CD4-positive, CD25-positive, alpha-beta regulatory T cell (primary cell): ENCODE measurements around the gene RALGAPB. TPM values are rescaled to one million over a fixed set of nuclear protein-coding genes. Genes with fewer than 3 reads are reported as not detected.

Source experiments
- ATAC-seq, 2 donors: fragments of 150-1000 bp; cut with Tn5 transposase; one replicate each; pipeline ENCODE4 v1.10.0; 2021; ENCODE audit warnings: low read depth in 2 of 2, moderate number of reproducible peaks in 2 of 2, moderate library complexity in 1 of 2
- DNase-seq, 3 donors: peaks; one replicate each; pipeline versions ENCODE4 v3.0.0 to v3.0.0-alpha.2; 2012 to 2022; ENCODE audit warnings: mixed read lengths in 1 of 3
- H3K27ac ChIP-seq: one replicate; pipeline ENCODE4 v1.7.0; 2013; ENCODE audit warnings: mild to moderate bottlenecking, low read length; ENCODE audit not compliant: insufficient read depth, poor library complexity, severe bottlenecking
- H3K27me3 ChIP-seq: one replicate; pipeline ENCODE4 v1.7.0; 2013; ENCODE audit warnings: low read length; ENCODE audit not compliant: control insufficient read depth, insufficient read depth
- H3K36me3 ChIP-seq: one replicate; pipeline ENCODE4 v1.7.0; 2013; ENCODE audit warnings: mild to moderate bottlenecking, low read length, moderate library complexity; ENCODE audit not compliant: control insufficient read depth, insufficient read depth
- H3K4me1 ChIP-seq: 2 replicates; pipeline ENCODE4 v1.7.0; 2013; ENCODE audit warnings: mild to moderate bottlenecking, low read length; ENCODE audit not compliant: insufficient read depth, control insufficient read depth, poor library complexity, severe bottlenecking
- H3K4me3 ChIP-seq: one replicate; pipeline ENCODE4 v1.7.0; 2013; ENCODE audit warnings: low read depth, mild to moderate bottlenecking, low read length, moderate library complexity
- H3K9me3 ChIP-seq, 2 experiments: 1 replicate in 1 of 2; 2 replicates in 1 of 2; pipeline ENCODE4 v1.7.0; 2013; ENCODE audit warnings: low read length in 2 of 2, mild to moderate bottlenecking in 1 of 2, moderate library complexity in 1 of 2; ENCODE audit not compliant: control insufficient read depth in 2 of 2
- H3K27ac Mint-ChIP-seq, 3 donors: one replicate each; pipeline ENCODE4 v1.8.0; 2020 to 2022; ENCODE audit warnings: mild to moderate bottlenecking in 3 of 3, mixed read lengths in 3 of 3, moderate library complexity in 2 of 3
- H3K27me3 Mint-ChIP-seq: one replicate; pipeline ENCODE4 v1.8.0; 2022; ENCODE audit warnings: mild to moderate bottlenecking, mixed read lengths
- H3K36me3 Mint-ChIP-seq: one replicate; pipeline ENCODE4 v1.8.0; 2020; ENCODE audit warnings: mixed read lengths
- H3K4me1 Mint-ChIP-seq, 4 donors: one replicate each; pipeline ENCODE4 v1.8.0; 2020 to 2022; ENCODE audit warnings: mixed read lengths in 4 of 4, mild to moderate bottlenecking in 1 of 4
- H3K4me3 Mint-ChIP-seq, 4 donors: one replicate each; pipeline ENCODE4 v1.8.0; 2020 to 2022; ENCODE audit warnings: mild to moderate bottlenecking in 4 of 4, mixed read lengths in 4 of 4, moderate library complexity in 3 of 4
- H3K9me3 Mint-ChIP-seq, 7 donors: one replicate each; pipeline ENCODE4 v1.8.0; 2020 to 2022; ENCODE audit warnings: mixed read lengths in 7 of 7, mild to moderate bottlenecking in 3 of 7, moderate library complexity in 2 of 7
- polyA plus RNA-seq, 4 donors: library from polyadenylated mRNA; unstranded; fragments of 300-500 nt; fragmentation: Illumina TruSeq; gene quantifications; one replicate each; pipeline ENCODE4 v1.2.3, GENCODE V29; 2021
- total RNA-seq: library from RNA; stranded (reverse); gene quantifications from one replicate; pipeline ENCODE4 v1.2.3, GENCODE V29; 2022

The RALGAPB gene
- total RNA-seq (59.1 TPM), polyA plus RNA-seq (10 to 100 TPM; 10.7 to 11.4 (median 11.0) TPM)

GRCh38 chr20:38472513-38473366, at the start of gene RALGAPB:
TSS of gene RALGAPB (plus strand) at chr20:38472843. CDS start at chr20:38488433, 15,590 bp downstream.
- H3K4me1 ChIP-seq = peaks cover 28% of the 10 kb centered on the region
- Mint-ChIP-seq H3K36me3 (peaks cover 8% of the 10 kb centered on the region), H3K27me3 (peaks cover 14% of the 10 kb centered on the region), H3K27ac (peak within 1 kb of the TSS; percentile 90 to 96 (median 93)), H3K4me1 (peaks cover 13 to 55% (median 48%) of the 10 kb centered on the region in 4 donors), H3K9me3 (no peaks in the 10 kb centered on the region), H3K4me3 (peak within 1 kb of the TSS; percentile 89 to 97 (median 92))
- peak within 1 kb of the TSS; percentile 87 for H3K27ac ChIP-seq
- H3K27me3 ChIP-seq = no peaks in the 10 kb centered on the region
- H3K4me3 ChIP-seq = peak within 1 kb of the TSS; percentile 87
- no peaks in the 10 kb centered on the region for H3K9me3 ChIP-seq
- ATAC-seq (peak; percentile 85 to 88), DNase-seq (peak; percentile 98 to 99 (median 98))
- H3K36me3 ChIP-seq = no peaks in the 10 kb centered on the region

- H3K27me3 Mint-ChIP-seq = no peaks in the 10 kb centered on the region
- no peaks in the 10 kb centered on the region for H3K27me3 ChIP-seq
- no peak overlapping the region for H3K4me3 Mint-ChIP-seq
- no peaks in the 10 kb centered on the region for H3K4me1 ChIP-seq
- DNase-seq (no peak), ATAC-seq (no peak)
- no peak overlapping the region for H3K27ac Mint-ChIP-seq
- no peak overlapping the region for H3K4me3 ChIP-seq
- H3K36me3 Mint-ChIP-seq = peaks cover 69% of the 10 kb centered on the region
- H3K9me3 Mint-ChIP-seq = no peaks in the 10 kb centered on the region
- no peaks in the 10 kb centered on the region for H3K9me3 ChIP-seq
- H3K4me1 Mint-ChIP-seq = peaks cover 0 to 35% (median 10%) of the 10 kb centered on the region in 4 donors
- H3K27ac ChIP-seq = no peak overlapping the region
- peaks cover 94% of the 10 kb centered on the region for H3K36me3 ChIP-seq
Observed at GRCh38 chr20:38423541-38423940, 49.1 kb upstream of the RALGAPB start.

- no peak for ATAC-seq
- no peaks in the 10 kb centered on the region for H3K4me1 ChIP-seq
- H3K36me3 Mint-ChIP-seq = peaks cover 71% of the 10 kb centered on the region
- H3K27ac Mint-ChIP-seq = peak overlapping the region in 1 of 3 donors; percentile 20
- no peak overlapping the region for H3K4me3 Mint-ChIP-seq
- H3K27me3 Mint-ChIP-seq = no peaks in the 10 kb centered on the region
- H3K36me3 ChIP-seq = peaks cover 98% of the 10 kb centered on the region
- no peaks in the 10 kb centered on the region for H3K9me3 ChIP-seq
- no peak overlapping the region for H3K27ac ChIP-seq
- no peaks in the 10 kb centered on the region for H3K27me3 ChIP-seq
- no peak overlapping the region for H3K4me3 ChIP-seq
- no peaks in the 10 kb centered on the region for H3K9me3 Mint-ChIP-seq
- DNase-seq = no peak
- peaks cover 0 to 43% (median 12%) of the 10 kb centered on the region in 4 donors for H3K4me1 Mint-ChIP-seq
Observed at GRCh38 chr20:38424401-38424800, 48.2 kb upstream of the RALGAPB start.

GRCh38 chr20:38426006-38426897, 46.4 kb upstream of the RALGAPB start:
- Histone ChIP-seq H3K4me3 (no peak overlapping the region), H3K27me3 (no peaks in the 10 kb centered on the region), H3K27ac (no peak overlapping the region), H3K36me3 (peaks cover 93% of the 10 kb centered on the region), H3K4me1 (no peaks in the 10 kb centered on the region), H3K9me3 (no peaks in the 10 kb centered on the region)
- Mint-ChIP-seq H3K27me3 (no peaks in the 10 kb centered on the region), H3K4me3 (no peak overlapping the region), H3K27ac (peak overlapping the region in 1 of 3 donors; percentile 96), H3K9me3 (no peaks in the 10 kb centered on the region), H3K36me3 (peaks cover 63% of the 10 kb centered on the region), H3K4me1 (peaks cover 0 to 55% (median 14%) of the 10 kb centered on the region in 4 donors)
- ATAC-seq (no peak), DNase-seq (no peak)

GRCh38 chr20:38427655-38428023, 45.0 kb upstream of the RALGAPB start:
- peaks cover 9 to 67% (median 22%) of the 10 kb centered on the region in 4 donors for H3K4me1 Mint-ChIP-seq
- DNase-seq (no peak), ATAC-seq (no peak)
- no peak overlapping the region for H3K4me3 Mint-ChIP-seq
- peak overlapping the region in 2 of 3 donors; percentile 31 to 38 for H3K27ac Mint-ChIP-seq
- peaks cover 62% of the 10 kb centered on the region for H3K36me3 Mint-ChIP-seq
- H3K27me3 Mint-ChIP-seq = no peaks in the 10 kb centered on the region
- Histone ChIP-seq H3K27me3 (no peaks in the 10 kb centered on the region), H3K27ac (no peak overlapping the region), H3K4me3 (no peak overlapping the region), H3K9me3 (no peaks in the 10 kb centered on the region), H3K4me1 (no peaks in the 10 kb centered on the region), H3K36me3 (peaks cover 93% of the 10 kb centered on the region)
- H3K9me3 Mint-ChIP-seq = no peaks in the 10 kb centered on the region

GRCh38 chr20:38428800-38429199, 43.8 kb upstream of the RALGAPB start:
- no peaks in the 10 kb centered on the region for H3K9me3 ChIP-seq
- peaks cover 56% of the 10 kb centered on the region for H3K36me3 Mint-ChIP-seq
- peak overlapping the region in 1 of 4 donors; percentile 19 for H3K4me3 Mint-ChIP-seq
- no peaks in the 10 kb centered on the region for H3K27me3 Mint-ChIP-seq
- H3K27ac ChIP-seq = no peak overlapping the region
- ATAC-seq = no peak
- H3K4me1 Mint-ChIP-seq = peaks cover 9 to 75% (median 27%) of the 10 kb centered on the region in 4 donors
- H3K9me3 Mint-ChIP-seq = no peaks in the 10 kb centered on the region
- H3K27me3 ChIP-seq = no peaks in the 10 kb centered on the region
- H3K4me3 ChIP-seq = no peak overlapping the region
- DNase-seq = no peak
- H3K27ac Mint-ChIP-seq = no peak overlapping the region
- H3K36me3 ChIP-seq = peaks cover 92% of the 10 kb centered on the region
- H3K4me1 ChIP-seq = peaks cover 5% of the 10 kb centered on the region

GRCh38 chr20:38429301-38429700, 43.3 kb upstream of the RALGAPB start:
- no peak overlapping the region for H3K27ac ChIP-seq
- H3K9me3 ChIP-seq = no peaks in the 10 kb centered on the region
- Mint-ChIP-seq H3K4me1 (peaks cover 9 to 78% (median 30%) of the 10 kb centered on the region in 4 donors), H3K4me3 (peak overlapping the region in 2 of 4 donors; percentile 19 to 59), H3K27ac (peak overlapping the region in 1 of 3 donors; percentile 63), H3K27me3 (no peaks in the 10 kb centered on the region), H3K9me3 (no peaks in the 10 kb centered on the region), H3K36me3 (peaks cover 54% of the 10 kb centered on the region)
- H3K36me3 ChIP-seq = peaks cover 87% of the 10 kb centered on the region
- DNase-seq (no peak), ATAC-seq (no peak)
- H3K4me1 ChIP-seq = peaks cover 10% of the 10 kb centered on the region
- H3K4me3 ChIP-seq = no peak overlapping the region
- no peaks in the 10 kb centered on the region for H3K27me3 ChIP-seq
